ENCODE results near the gene VWA7.

DNA sequence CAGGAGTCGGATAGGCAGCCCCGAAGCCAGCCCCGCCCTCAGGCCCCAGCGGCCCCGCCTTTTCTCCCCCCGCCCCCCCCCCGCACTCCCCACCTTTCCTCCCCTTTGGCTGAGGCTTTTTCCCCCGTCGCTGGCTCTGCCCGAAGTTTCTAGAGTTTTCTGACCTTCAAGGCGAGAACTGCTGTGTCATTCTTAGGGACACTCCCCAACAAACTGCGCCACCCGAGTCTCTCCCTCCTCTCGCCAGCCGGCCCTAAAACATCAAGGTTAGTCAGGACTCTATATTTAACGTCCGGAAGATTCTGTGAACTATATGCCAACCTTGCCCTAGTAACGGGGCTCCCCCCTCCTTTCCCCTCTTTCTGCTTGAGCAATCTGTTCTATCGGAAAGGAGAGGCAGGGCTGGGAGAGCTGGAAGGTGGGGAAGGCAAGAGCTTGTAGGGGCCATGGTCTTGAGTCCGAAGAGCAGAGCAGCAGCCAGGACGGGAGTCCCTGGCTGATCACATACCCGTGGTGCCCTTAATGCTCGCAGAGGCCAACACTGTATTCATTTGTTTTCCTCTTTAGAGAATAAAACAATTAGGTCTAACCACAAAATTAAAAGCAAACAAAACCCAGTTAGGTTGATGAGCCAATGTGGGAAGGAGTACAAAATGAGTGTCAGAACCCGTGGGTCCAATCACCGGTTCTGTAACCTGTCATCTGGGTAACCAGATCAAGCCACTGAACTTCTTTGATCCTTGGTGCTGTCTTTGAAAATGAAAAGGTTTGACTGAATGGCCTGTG lies 45.1 kb upstream of the VWA7 start:
- TF ChIP-seq, protein P1, sequence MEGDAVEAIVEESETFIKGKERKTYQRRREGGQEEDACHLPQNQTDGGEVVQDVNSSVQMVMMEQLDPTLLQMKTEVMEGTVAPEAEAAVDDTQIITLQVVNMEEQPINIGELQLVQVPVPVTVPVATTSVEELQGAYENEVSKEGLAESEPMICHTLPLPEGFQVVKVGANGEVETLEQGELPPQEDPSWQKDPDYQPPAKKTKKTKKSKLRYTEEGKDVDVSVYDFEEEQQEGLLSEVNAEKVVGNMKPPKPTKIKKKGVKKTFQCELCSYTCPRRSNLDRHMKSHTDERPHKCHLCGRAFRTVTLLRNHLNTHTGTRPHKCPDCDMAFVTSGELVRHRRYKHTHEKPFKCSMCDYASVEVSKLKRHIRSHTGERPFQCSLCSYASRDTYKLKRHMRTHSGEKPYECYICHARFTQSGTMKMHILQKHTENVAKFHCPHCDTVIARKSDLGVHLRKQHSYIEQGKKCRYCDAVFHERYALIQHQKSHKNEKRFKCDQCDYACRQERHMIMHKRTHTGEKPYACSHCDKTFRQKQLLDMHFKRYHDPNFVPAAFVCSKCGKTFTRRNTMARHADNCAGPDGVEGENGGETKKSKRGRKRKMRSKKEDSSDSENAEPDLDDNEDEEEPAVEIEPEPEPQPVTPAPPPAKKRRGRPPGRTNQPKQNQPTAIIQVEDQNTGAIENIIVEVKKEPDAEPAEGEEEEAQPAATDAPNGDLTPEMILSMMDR (IDR thresholded peaks at IDR 0.05): no peak
- TF ChIP-seq POLR2A (IDR thresholded peaks at IDR 0.05): peak; percentile 30 to 82
